AG09309 (cell line): ENCODE measurements around the gene TBXT.
"Not testable (repeated sequence)": the region's sequence is repeated elsewhere in the genome, so short reads cannot be mapped to it uniquely, and the experiment has no call there.

ENCODE experiments used
- DNase-seq: peaks from one replicate; pipeline ENCODE4 v3.0.0-alpha.2; 2010; ENCODE audit warnings: low read depth
- H3K4me3 ChIP-seq: 2 replicates; pipeline ENCODE4 v1.5.1; 2011; ENCODE audit warnings: mild to moderate bottlenecking, low read depth, low read length, moderate library complexity; ENCODE audit not compliant: control insufficient read depth
- TF ChIP-seq, protein P1 (sequence below): IDR thresholded peaks from 2 replicates; pipeline ENCODE4 v1.5.1; 2011; ENCODE audit warnings: mild to moderate bottlenecking, low read depth, low read length, inconsistent platforms; ENCODE audit not compliant: insufficient read depth, control insufficient read depth; ENCODE audit errors: missing control alignments

The TBXT gene

DNA sequence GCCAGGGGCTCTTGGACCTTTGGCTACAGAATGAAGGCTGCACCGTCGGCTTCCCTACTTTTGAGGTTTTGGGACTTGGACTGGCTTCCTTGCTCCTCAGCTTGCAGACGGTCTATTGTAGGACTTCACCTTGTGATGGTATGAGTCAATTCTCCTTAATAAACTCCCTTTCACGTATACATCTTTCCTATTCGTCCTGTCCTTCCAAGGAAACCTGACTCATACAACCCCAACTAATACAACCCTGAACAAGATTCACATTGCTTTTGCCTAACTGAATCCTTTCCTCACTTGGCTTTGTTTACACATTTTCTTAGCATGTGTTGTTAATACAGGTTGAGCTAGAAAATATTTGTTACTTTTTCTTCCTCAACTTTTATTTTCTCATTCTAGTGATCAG is 21.9 kb downstream of the TBXT start:
- DNase-seq, result no peak
- H3K4me3 ChIP-seq, result no peak overlapping the region
- TF ChIP-seq, protein P1, sequence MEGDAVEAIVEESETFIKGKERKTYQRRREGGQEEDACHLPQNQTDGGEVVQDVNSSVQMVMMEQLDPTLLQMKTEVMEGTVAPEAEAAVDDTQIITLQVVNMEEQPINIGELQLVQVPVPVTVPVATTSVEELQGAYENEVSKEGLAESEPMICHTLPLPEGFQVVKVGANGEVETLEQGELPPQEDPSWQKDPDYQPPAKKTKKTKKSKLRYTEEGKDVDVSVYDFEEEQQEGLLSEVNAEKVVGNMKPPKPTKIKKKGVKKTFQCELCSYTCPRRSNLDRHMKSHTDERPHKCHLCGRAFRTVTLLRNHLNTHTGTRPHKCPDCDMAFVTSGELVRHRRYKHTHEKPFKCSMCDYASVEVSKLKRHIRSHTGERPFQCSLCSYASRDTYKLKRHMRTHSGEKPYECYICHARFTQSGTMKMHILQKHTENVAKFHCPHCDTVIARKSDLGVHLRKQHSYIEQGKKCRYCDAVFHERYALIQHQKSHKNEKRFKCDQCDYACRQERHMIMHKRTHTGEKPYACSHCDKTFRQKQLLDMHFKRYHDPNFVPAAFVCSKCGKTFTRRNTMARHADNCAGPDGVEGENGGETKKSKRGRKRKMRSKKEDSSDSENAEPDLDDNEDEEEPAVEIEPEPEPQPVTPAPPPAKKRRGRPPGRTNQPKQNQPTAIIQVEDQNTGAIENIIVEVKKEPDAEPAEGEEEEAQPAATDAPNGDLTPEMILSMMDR, result no peak

DNA sequence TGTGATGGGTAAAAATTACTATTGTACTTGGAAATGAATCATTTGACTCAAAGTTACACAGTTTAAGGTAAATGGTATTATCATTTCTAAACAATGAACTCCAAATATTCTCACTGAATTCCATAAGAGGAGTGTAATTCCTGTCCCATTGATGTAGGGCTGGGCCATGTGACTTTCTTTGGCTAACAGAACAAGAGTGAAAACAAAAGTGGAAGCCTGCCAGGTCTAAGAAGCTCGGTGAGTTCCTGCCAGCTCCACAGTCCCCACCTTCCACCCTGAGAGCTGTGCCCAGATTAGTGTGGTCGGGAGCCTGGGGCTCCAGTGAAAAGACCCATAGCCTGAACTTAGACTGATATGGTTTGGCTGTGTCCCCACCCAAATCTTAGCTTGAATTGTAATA is 24.6 kb downstream of the TBXT start:
- TF ChIP-seq, protein P1, result no peak
- DNase-seq, result no peak

DNA sequence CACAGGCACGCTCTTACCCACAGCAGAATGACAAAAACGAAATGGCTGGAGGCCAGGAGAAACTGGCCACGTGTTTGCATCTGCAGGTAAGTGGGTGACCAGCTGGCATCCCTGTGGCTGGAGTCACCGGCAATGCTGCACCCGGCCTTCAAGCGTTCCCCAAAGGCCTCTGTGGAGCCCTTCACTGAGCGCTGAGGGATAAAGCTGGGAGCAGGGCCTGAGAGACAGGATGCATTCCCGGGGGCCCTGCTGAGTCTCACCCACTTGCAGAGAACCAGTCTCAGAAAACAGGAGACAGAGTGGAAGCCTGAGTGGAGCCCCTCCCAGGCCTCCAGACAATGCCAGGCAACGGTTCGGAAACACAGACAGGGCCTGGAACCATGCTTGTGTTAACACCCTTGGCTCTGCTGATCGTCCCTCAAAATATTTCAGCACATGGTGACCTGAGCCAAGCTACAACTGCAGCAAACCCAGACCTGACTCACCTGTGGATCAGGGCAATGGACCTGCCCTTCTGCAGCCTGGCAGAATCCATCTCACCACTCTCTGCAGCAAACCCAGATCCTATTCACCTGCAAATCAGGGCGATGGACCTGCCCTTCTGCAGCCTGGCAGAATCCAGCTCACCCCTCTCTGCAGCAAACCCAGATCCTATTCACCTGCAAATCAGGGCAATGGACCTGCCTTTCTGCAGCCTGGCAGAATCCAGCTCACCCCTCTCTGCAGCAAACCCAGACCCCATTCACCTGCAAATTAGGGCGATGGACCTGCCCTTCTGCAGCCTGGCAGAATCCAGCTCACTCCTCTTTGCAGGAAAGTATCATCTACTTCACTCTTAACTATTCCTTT is 39.8 kb downstream of the TBXT start:
- no peak overlapping the region for H3K4me3 ChIP-seq
- DNase-seq, result no peak
- TF ChIP-seq, protein P1, result no peak

More for the DNA sequence above, 24.6 kb downstream of the TBXT start:
- H3K4me3 ChIP-seq, result no peak overlapping the region

DNA sequence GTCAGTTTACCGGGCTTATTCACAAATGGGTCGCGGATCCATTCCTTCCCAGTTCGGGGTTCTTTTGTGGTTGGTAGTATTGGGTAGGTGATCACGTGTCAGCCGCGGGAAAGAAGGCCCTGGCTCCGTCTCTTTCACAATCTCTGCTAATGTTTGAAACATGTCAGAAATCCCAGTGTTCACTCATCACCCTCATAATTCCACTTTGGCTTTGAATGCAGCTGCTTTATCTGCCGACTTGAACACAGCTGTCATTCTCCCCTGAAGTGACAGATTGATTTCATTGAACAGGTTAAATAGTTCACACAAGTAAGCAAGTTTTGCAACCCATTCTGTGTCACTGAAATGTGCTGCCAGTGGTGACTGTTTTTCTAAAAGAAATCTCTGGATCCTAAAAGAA is 44.5 kb downstream of the TBXT start:
- not testable (repeated sequence) for H3K4me3 ChIP-seq, DNase-seq

DNA sequence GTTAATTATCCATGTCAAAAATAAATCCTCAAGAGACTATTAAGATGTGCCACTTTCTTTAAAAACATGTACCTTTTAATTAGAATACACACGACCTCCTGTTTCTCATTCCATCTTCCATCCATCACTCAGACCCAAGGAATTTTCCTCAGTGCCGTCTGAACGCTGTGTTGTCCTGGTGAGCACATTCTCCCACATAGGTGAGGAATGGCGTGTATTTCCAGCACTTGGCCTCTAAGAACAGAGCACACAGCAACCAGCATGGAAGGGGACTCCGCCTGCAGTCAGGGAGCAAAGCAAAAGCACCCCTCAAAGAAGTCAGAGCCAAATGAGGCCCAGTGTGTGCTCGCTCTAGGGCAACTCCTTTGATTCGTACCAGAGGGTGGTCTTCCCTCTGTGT is 45.9 kb downstream of the TBXT start:
- DNase-seq, result no peak
- TF ChIP-seq, protein P1, result no peak
- H3K4me3 ChIP-seq, result no peak overlapping the region

DNA sequence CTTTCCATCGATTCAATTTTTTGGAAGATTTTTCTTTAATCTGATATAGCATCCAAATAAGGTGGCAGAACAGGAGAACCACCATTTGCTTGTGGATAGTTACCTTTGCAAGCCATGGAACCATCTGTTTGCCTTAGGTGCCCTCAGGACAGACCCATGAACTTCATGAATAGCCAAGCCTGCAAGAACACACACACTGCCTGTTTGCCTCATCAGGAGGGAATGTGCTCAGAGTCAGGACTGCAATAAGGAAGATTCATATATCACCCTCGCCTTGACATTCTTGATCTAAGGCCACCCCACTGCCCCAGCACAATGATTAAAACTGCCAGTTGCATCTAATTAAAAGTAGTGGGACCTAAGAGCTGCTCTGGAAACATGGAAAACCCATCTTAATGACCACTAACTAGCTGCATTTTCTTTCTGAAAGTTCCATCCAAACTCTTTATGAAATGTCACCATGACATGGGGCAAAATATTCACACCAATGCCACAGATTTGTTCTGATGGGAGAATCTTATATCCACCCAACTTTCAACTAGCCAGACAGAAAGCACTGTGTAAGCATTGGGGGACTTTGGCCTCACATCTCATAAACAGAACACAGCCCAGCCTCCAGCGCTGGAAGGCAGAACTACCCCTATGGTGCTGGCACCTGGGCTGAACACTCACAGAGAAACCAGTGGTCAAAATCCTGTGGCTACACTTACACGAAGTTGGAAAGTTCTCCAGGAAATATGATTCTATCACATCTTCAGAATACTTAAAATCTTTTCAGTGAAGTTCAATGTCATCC is 48.3 kb downstream of the TBXT start:
- no peak overlapping the region for H3K4me3 ChIP-seq
- no peak for DNase-seq
- TF ChIP-seq, protein P1, result no peak

DNA sequence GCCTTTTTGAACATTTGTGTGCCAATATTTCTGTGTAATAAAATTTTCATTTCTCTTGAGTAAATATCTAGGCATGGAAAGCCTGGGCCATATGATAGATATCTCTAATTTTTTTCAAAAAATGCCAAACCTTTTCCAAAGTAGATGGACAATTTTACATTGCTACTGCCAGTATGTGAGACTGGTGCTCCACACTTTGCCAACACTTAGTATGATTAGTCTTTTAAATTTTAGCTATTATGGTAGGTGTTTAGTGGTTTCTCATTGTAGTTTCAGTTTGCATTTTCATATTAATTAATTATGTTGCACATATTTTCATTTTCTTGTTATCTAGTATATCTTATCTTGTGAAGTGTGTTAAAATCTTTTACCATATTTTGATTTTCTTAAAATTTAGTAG is 52.0 kb downstream of the TBXT start:
- no peak for DNase-seq
- TF ChIP-seq, protein P1, result no peak
- no peak overlapping the region for H3K4me3 ChIP-seq
